ENCODE data around the gene DVL2. TPM values are rescaled to one million over a fixed set of nuclear protein-coding genes. Genes with fewer than 3 reads are reported as not detected.

DVL2 gene
- total RNA-seq, 1 experiment from 2014 or later = 42.6 TPM

GRCh38 chr17:7238420-7239090 lies 4.2 kb upstream of the DVL2 start:
- no peak for DNase-seq (ENCODE audit: low spot score)

GRCh38 chr17:7237761-7238419 lies 3.6 kb upstream of the DVL2 start:
- peak; percentile 65 for DNase-seq (ENCODE audit: low spot score)

DNA sequence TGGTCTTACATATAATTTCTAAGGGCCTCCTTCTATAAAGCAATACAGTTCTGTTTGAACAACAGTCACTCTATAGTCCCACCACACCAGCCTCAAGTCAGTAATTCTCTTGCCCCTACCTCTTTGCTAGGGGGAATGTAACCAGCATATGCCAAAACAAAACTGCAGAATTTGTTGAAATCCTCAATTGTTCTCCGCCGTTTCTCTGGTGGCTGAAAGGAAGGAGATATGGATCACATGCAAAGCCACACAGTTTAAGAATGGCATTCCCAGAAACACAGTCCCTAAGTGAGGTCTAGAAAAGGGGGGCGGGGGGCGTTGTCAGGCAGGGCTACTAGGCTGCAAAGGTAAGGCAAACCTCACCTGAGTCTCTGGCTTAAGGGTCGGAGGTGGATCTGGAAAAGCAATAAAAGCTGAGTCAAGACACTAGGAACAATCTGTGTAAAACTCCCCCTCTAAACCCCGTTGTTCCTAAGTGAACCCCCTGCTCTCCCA lies 3.0 kb upstream of the DVL2 start:
- no peak for DNase-seq (ENCODE audit: low spot score)

DNA sequence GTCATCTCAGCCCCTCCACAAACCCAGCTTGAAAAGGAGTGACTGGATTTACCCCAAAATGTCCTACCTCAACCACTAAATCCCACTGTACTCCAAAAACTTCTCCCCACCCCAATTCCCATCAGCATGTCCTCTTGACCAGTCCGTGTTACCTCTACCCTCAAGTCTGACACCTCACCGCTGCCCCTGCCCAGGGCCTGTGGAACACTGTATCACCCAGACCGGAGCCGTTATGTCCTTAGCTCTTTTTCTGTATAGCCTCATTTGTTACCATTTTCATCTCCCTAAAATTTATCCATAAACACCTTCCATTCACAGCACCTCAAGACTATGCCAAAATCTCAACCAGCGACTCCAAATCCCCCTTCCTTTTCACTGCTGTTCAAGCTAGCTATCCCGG lies 2.5 kb upstream of the DVL2 start:
- no peak for DNase-seq (ENCODE audit: low spot score)

DNA sequence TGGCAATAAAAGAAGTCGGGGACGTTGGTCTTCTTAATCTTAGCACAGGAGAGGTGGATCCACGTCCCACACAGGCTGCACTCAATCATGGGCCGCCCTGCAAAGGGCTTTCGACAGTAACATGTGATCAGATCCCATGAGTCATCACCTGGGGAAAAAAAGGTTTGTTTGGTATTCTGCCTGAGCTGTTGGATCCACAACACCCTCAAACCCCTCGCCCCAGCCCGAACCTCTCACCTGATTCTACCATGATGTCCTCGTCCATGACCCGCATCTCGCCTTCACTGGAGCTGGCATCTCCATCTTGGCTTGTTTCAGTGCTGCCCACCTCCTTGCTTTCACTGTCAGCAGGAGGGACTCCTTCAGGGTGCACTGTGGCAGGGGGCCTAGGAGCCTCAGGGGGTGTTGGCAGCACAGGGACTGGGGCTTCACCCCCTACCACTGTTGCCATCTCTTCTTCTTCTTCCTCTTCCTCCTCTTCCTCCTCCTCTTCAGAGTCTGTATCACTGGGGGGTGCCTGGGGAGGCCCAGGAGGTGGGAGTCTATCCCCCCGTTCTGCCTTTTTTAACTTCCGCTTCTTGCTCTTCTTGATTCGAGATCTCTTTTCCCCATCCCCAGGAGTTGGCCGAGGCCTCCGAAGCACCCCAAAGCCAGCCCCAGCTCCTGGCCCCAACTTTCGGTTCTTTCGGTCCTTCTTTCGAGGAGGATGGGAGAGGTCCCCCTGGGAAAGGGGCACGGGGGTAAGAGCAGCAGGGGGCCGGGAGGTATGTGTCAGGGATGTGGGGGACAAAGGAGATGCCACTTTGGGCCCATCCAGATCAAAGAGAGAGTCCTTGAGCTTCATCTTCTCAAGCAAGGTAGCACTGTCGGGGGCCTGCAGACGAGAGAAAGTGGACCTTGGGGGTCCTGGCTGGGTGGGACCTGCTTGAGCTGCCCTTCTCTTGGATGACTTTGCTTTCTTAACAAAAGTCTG lies 1.7 kb upstream of the DVL2 start:
- DNase-seq (ENCODE audit: low spot score) = no peak

DNA sequence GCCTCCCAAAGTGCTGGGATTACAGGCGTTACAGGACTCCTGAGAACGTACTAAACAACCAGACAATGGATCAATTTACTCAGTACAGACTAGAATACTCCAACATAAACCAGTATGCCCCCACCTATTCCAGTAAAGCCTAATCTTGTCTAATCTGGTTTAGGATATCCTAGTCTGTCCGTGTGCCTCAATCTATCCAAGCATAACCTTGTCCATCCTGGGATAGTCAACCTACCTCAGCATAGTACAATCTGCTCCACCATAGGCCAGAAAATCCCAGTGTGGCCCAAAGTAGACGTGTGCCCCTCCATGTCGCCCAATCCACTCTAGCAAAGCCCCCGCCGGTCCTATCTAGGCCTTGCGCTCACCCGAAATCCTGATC lies 625 bp downstream of the DVL2 start:
- DNase-seq (ENCODE audit: low spot score) = no peak

GRCh38 chr17:7232114-7232513 lies 2.2 kb downstream of the DVL2 start:
- DNase-seq (ENCODE audit: low spot score) = no peak

GRCh38 chr17:7229504-7229903 lies 4.8 kb downstream of the DVL2 start:
- no peak for DNase-seq (ENCODE audit: low spot score)

GRCh38 chr17:7228920-7229319 lies 5.4 kb downstream of the DVL2 start:
- no peak for DNase-seq (ENCODE audit: low spot score)

- no peak for DNase-seq (ENCODE audit: low spot score)
Measured at GRCh38 chr17:7226721-7227710, 7.3 kb downstream of the DVL2 start.

GRCh38 chr17:7225711-7226331 lies 8.5 kb downstream of the DVL2 start:
- no peak for DNase-seq (ENCODE audit: low spot score)

GRCh38 chr17:7224661-7225111 lies 9.6 kb downstream of the DVL2 start:
- no peak for DNase-seq (ENCODE audit: low spot score)

- DNase-seq (ENCODE audit: low spot score) = no peak
Measured at GRCh38 chr17:7224110-7224509, 10.2 kb downstream of the DVL2 start.

- no peak for DNase-seq (ENCODE audit: low spot score)
Measured at GRCh38 chr17:7223375-7223774, 10.9 kb downstream of the DVL2 start.

GRCh38 chr17:7222972-7223292 lies 11.4 kb downstream of the DVL2 start:
- DNase-seq (ENCODE audit: low spot score) = no peak

GRCh38 chr17:7222093-7222971 lies 12.0 kb downstream of the DVL2 start:
- DNase-seq (ENCODE audit: low spot score) = no peak

DNA sequence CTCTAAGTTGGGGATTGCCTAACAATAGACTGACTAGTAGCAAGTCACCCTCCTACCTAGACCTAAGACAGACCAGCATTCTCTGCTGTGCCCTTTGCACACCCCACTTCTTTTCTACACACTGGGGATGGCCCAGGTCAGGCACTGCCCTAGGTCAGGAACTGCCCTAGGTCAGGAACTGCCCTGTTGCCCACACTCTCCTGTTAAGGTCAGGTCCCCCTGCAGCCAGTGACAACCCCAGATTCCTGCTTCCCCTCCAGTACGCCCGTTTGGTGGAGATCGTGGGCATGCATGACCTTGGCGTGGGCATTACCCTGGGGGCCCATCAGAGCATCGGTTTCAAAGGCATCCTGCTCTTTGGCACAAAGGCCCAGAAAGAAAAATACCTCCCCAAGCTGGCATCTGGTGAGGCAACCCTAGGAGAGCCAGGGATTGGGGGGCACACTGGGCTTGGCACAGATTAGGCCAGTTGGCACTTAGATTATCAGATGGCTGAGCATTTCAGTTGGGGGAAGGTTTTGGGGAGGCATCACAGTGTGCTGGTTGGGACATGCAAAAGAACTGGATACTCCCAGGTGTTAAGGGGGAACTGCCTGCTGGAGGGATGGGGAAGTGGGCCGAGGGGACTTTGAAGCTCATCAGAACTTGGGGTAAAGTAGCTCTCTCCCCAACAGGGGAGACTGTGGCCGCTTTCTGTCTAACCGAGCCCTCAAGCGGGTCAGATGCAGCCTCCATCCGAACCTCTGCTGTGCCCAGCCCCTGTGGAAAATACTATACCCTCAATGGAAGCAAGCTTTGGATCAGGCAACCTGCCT lies 12.8 kb downstream of the DVL2 start:
- DNase-seq (ENCODE audit: low spot score) = no peak

- peak; percentile 58 for DNase-seq (ENCODE audit: low spot score)
Measured at GRCh38 chr17:7220593-7221277, 13.6 kb downstream of the DVL2 start.
